Activated gamma-delta T cell treated with Interleukin-2 at 50 U/mL for 16 hours (primary cell): Measurements from ENCODE around the gene TBX10.
"Not testable (repeated sequence)": the region's sequence is repeated elsewhere in the genome, so short reads cannot be mapped to it uniquely, and the experiment has no call there.

Experiments
- DNase-seq: peaks from one replicate; pipeline ENCODE4 v3.0.0-alpha.2; 2020

The TBX10 gene

DNA sequence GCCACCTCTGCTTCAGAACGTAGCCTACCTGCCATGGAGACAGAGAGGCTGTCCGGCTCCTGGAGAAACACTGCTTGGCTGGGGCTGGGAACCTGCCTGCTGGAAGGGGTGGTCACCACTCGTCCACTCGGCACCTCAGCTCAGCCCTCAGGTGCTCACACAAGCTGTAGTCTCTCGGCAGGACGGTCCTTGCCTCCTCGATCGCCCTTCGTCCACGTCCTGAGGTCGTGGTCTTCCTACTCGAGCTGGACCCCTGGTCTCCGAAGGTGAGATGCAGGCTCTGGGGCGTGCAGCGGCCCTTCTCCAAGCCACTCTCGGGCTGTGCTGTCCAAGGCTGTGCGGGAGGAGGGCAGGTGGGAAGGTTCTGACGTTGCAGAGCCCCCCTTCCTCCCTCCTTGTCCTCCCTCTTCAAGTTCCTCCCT, at the start of gene TBX10:
Gene TBX10, minus strand, starts transcription at position 326 of the 422 bp plus-strand sequence. Its CDS starts 291 bp downstream, at position 35.
- DNase-seq = no peak

DNA sequence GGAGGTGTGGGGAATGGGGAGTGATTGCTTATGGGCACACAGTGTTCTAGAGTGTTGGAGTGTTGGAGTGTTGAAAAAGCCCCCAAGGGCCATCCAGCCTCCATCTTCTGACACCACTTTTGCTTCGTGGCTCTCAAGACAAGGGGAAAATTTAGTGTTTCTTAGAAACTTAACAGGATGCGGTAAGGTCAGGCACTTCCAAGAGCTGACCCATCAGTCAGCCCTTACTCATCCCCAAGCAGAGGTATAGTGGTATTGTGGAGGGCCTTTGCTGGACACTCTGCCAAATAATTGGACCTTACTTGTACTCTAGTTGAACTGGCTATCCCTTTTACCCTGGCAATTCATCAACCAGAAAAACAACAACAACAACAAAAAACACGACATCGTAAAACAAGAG, 49.6 kb upstream of the TBX10 start:
- no peak for DNase-seq

DNA sequence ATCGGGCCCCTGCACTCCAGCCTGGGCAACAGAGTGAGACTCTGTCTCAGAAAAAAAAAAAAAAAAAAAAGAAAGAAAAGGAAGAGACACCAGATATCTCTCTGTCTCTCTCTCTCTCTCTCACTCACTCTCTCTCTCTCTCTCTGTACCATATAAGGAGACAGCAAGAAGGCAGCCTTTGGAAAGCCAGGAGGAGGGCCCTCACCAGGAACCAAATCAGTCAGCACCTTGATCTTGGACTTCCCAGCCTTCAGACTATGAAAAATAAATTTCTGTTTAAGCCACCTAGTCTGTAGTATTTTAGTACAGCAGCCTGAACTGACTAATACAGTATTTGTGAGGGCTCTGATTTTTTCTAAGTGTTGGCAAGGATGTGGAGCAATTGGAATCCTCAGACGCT, 48.4 kb upstream of the TBX10 start:
- no peak for DNase-seq

DNA sequence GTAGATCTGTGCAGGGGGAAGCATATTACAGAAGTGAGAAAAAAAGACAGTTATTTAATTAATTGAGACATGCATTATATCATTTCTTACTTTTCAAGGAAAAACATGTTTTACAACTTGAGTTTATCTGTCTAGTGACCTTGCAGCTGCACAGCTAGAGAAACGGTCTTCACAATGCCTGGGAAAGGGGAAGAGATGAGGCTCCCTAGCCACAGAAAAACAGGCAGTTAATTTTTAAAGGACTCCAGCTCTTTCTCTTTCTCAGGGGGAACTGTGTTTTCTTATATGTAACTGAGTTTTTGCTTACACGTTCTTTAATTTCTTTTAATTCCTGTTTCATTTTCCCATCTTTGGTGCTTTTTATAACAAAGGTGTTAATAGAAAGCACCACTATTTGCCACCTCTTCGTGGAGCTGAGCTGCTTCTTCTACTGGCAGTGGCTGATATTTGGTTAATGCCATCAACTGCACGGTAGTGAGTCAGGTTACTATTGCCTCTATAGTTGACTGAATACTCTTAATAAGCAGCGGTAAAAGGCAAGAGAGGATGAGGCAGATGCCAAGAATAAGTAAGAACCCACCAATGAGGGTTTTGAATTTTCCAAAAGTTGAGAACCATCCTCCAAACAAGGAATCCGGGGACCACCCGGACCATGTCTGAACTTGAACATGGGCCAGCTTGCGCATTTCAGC, 46.2 kb upstream of the TBX10 start:
- not testable (repeated sequence) for DNase-seq

DNA sequence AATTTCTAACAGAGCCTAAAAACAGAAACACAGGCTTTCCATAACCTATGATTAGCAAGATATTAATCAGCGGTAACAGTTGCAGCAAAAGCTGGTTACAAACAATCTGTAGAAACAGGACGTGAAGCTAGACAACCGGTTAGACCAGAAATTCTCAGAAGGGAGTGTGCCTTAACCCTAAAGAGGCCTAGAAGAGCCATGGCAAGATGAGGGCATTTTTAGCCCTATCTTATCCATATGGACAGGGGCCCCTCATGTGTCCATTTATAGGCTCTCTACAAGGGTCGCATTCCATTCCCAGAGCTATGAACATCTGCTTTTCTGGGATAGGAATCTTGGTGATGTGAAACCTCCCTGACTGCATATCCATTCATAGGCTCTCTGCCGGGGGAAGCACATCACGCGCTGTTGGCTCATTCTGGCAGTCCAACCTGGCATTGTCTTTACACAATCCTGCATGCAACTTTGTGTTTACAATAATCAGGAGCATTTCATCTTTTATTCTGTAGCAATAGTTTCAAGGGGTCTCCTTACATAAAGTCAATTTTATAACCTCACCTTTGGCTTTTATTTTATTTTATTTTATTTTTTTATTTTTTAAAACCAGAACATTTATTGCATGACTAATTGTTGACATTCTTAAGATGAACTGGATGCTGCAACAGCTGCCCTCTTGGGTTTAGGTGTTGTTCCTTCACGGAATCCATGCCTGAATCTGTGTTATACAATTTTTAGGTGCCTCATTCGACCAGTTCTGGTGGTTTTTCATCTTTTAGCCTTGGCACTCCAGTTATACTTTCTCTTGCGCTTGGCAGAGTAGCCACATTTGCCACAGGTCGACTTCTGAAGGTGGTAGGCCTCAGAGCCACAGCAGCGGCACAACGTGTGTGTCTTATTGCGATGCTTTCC, 42.8 kb upstream of the TBX10 start:
- not testable (repeated sequence) for DNase-seq

DNA sequence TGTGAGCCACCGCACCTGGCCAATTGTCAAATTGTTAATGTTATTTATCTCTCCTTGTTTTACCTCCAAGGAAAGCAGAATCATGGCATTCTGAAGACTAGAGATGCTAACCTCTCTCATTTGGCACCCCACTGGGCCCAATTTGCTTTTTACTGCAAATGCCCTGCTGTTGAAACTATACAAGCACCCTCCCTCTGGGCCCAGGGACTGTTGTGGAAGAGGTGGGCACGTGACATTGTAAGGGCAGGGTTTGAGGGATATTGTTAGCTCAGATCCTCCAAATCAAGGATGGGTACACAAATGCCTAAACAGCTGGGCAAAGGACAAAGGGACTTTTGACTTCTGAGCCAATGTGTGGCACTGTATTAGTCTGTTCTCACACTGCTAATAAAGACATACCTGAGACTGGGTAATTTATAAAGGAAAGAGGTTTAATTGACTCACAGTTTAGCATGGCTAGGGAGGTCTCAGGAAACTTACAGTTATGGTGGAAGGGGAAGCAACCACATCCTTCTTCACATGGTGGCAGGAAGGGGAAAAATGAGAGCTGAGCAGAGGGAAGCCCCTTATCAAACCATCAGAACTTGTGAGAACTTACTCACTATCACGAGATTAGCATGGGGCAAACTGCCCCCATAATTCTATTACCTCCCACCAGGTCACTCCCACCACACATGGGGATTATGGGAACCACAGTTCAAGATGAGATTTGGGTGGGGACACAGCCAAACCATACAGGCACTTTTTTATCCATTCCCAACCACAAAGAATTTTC, 41.3 kb upstream of the TBX10 start:
- no peak for DNase-seq

DNA sequence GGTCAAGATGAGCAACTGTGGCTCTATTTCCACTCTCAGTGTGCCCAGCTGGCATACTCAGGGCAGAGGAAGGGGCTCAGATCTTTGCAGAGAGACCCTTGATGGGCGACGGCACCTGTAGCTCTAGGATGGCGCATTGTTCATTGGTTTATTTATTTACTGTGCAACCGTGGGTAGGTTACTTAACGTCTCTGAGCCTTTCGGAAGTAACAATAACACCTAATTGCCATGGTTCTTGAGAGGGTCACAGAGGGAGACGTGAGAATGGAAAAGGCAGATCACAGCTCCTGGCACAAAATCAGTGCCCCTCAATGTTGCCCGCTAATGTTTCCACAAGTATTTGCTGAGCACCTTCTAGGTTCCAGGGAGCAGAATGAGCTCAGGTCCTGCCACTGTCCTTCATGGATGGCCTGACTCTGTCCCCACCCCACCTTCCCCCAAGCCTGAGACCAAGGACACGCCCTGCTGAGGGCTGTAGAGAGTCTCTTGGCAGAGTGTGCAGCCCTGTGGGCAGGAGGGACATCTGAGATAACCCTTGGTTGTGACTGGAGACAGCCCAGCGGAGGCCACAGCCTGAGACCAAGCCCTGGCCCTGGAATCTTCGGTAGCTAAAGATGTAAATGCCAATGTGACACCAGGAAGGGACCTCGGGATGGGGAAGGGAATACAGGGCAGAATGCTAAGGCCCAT, 35.6 kb upstream of the TBX10 start:
- no peak for DNase-seq

DNA sequence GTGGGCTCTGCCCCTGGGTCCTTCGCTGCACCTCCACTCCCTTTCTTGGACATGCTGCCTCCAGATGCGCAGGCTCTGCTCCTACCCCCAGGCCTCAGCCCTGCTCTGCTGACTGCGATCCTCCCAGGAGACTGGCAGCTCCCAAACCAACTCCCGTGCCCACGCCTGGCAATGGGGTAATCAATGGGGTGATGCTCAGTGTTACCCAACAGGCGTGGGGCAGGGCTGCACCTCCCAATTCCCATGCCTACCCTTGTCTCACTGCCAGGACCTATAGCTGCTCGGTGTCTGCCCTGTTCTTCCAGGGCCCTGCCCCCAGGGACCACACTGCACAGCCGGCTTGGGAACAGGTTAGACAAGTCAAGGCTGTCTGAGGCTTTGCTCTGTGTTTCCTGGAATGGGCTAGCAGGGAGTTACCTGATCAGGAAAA, 34.9 kb upstream of the TBX10 start, which contains the start of gene ALDH3B2:
Gene ALDH3B2, minus strand, starts transcription at position 182 of the 430 bp plus-strand sequence. CDS start 7,688 bp downstream, outside the sequence.
- no peak for DNase-seq

DNA sequence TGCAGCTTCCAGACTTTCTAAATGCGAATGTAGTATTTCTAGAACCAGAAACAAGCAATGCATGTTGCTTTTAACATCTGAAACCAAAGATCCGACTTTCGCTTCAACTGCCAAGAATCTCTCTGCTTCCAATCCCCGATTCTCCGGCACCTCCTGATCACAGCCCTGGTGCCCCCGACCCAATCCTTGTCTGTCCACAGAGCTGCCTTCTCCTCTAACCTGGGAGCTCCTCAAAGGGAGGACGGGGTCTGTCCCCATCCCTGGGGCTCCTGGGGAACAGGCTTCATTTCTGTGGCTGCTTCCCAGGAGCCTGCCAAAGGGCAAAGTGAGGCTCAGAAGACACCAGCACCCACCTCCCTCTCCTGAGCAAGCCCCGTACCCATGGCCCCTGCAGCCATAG, 34.3 kb upstream of the TBX10 start:
- no peak for DNase-seq

DNA sequence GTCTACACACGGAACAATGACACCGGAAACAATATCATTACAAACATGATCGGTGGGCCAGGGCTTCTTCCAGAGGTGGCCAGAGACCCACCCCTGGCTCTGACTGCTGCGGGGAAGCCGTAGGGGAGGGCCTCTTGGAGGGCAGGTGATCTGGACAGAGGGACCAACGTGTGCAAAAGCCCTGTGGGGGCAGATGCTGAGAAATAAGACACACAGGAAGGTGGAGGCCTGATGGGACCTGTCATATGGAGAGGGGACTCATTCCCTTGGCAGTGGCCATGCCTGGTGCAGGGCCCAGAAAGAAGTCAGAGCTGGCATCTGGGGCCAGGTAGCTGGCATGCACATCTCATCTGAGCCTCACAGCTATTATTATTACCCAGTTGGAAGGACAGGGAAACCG, 33.8 kb upstream of the TBX10 start:
- no peak for DNase-seq

DNA sequence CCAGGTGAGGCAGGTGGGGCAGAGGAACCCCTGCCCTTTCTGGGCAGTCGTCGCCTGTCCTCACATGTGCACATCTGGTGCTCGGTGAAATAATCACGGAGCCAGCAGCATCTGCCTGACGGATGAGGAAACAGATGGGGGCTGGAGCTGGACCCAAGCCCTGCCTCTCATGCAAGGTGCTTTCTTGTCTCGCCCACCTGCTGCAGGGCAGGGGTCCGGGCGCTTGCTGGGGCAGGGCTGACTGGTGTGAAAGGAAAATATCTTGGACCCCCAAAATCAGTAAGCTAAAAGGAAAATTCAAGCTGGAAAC, 31.6 kb upstream of the TBX10 start:
- no peak for DNase-seq

DNA sequence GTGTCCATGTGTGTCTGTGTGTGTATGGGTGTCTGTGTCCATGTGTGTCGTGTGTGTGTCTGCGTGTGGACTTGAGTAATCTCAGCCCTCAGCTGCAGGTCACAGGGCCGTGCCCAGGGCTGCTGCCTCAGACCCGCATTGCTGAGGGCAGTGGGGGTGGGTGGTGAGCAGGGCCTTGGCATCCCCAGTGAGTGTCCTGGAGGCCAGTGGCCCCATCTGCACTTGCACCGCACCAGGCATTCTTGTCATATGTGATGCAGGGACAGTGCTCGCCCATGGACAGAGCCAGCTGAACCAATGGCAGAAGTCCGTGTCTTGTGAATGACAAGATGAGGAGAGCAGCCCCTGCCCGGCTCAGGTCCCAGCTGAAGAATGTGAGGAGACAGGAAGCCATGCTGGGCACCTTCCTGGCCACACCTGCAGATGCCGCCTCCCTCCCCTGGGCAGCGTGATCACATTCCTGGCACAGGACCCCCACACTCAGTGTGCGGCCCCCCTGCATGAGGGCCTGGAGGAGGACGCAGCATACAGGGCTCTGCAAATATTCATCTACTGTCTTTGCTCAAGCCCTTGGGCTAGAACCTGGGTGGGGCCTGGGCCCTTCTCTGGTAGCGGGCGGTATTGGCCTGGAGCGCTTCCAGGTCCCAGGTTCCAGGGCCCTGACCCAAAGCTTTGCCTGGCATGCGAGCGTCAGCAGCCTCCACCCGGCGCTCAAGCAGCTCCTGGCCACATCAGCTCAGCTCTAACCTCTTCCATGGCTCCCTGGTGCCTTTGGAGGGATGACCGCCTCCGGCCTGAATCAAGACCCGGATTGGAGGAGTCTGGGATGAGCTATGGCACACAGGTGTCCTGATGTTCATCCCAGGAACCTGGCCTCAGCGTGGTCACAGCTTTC, 31.0 kb upstream of the TBX10 start:
- DNase-seq = no peak

DNA sequence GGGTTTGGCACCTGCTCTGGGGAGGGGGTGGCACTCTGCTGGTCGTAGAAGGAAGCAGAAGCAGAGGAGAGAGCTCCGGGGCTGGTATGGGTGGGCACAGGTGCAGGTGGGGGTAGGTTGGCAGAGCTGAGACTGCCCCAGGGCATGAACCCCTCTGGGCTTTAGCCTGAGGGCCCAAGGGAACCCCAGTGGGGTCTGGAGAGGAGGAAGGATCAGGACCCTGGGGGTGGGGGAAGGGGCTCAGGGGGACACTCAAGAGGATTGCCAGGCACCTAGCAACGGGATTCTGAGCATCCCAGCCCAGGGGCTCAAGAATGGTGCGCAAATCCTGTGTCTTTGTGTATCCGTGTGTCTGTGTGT, 28.6 kb upstream of the TBX10 start:
- no peak for DNase-seq

DNA sequence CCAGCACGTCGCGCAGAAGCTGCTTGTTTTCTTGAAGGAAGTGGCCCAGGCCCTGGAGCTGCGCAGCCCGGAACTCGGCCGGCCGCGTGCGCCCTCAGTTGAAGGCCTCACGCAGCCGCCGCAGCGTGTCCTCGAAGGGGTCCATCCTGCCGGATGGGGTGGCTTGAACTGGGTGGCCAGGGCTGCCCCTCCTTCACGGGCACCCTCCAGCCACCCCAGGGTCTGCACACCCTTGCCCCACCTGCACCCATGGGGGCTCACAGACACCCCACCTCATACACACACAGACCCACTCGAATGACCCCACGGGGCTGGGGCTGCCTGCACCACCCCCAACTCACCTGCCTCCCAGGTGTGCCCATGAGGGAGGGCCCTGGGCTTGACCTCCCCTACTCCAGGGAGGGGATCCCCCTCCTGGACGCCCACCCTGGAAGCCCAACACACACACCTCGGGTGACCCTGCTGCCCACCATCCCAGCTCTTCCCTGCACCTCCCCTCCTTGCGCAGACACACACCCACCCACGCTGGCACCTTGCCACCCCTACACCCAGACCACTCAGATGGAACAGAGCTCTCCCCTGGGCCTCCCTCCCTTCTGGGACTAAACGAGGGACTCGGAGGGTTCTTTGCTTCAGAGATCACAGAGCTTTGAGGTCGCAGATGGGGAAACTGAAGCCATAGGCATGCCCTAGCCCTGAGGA, 28.1 kb upstream of the TBX10 start:
- no peak for DNase-seq

DNA sequence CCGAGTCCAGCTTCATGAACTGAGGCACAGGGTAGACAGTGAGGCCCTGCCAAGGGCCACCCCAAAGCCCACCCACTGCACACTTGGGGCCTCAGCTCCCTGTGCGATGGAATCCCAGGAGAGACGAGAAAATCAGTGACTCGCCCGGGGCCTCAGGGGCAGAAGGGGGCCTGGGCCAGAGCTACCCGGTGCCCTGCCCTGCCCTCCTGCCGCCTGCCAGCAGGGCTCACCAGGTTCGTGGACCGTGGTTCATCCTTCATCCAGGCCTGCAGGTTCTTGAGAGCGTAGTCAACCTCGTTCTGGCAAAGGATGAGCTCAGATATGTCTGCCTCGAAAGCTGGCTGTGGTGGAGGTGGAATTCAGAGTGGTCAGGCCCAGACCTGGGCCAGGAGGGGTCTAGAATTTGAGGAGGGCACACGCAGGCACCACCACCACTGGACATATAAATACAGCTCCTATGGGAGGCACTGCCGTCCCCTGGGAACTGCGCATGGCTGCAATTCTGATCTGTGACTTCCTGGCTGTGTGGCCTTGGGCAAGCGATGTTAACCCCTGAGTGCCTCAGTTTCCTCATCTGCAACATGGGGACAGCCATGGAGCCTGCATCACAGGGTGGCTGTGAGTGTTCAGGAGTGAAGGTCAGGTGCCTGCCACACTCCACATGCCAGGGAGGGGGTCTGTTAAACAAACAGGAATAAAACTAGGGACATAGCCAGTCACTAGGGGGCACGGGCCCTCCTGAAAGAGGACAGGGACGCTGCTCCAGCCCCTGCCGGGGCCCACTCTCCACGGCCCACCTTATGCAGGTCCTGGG, 27.3 kb upstream of the TBX10 start:
- no peak for DNase-seq

DNA sequence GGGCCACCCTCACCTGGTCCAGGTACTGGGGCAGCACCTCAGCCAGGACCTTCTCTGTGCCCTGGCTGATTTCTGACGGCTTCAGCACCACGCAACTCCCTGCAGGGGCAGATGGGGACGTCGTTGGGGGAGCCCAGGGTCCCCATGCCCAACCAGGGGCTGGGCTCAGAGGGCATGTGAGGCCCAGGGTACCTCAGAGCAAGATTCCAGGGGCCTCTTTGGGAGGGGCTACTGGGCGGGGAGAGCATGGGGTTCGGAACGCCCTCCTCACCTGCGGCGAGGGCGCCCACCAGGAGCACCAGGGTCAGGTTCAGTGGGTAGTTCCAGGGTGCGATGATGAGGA, 26.7 kb upstream of the TBX10 start:
- no peak for DNase-seq

DNA sequence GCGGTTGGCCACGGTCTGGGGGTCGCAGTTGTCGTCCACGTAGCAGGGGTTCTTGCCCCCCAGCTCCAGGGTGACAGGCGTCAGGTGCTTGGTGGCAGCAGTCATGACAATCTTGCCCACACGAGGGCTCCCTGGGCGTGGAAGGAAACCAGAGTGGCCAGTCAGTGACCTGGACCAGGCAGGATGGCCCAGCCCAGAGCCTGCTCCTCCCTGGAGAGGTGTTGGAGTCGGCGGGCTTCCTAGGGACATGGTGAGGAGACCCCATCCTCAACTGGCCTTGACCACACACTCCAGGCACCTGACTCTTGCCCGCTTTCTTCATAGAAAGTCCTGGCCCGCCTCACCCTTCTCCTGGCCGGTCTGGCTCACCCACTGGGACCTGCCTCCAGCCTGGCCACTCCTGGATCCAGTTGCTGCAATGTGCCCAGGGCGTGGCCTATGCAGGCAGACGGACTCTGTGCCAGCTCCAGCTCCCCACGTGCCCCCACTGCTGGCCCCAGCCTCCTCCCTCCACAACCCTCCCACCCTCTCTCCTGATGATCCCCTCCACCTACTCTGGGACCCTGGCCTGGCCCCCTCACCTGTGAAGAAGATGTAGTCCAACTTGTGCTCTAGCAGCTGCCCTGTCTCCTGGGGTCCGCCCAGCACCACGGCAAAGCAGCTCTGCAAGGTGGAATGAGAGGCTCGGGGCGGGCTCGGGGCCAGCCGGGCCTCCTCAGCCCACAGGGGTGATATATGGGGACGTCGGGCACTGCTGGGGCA, 26.2 kb upstream of the TBX10 start:
- no peak for DNase-seq

DNA sequence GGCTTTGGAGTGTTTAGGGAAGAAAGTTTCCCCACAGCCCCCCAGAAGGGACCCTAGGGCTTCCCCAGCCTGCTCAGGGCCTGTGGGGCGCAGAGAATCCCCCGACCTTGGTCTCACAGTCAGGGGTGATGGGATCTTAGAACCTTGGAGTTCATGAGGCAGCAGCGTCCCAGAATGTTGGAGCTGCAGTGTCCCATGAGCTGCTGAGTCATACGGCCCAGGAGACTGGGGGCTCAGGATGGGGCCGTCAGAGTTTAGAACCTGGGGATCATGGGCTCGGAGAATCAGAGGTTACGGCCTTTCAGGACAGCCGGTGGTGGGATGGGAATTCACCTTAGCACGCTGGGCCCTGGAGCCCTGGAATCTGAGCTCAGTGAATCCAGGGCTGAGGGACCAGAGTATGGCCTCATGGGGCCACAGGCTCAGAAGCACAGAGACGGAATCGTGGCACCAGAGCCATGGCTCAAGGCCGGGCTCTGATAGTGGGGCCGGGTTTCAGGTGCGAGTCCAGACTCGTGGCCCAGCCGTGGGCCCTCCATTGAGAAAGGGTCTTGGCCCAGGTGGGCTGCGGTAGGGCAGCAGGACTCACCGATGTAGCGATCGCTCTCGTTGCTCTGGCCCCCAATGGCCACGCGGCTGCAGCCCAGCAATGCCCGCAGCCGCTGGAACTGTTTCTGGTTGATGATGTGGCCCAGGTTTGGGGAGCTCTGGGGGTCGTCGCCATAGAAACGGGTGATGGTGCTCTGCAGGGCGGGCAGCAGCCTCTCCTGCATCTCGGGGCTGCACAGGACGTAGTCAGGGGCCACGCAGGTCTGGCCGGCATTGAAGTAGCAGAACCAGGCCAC, 25.4 kb upstream of the TBX10 start:
- no peak for DNase-seq

DNA sequence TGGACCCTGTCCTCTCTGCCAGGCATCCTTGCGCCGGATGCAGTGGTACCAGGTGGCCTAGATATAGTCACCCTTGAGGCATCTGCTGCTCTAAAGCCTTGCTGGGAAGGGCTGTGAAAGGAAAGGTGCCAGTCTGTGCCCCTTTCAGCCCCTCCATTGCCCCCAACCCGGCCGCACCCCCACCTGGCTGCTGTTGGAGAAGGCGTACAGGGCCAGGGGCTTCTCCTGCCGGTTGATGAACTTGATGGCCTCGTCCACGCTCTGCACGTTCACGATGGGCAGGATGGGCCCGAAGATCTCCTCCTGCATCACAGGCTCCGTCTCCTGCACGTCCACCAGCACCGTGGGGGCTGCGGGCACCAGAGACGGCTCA, 24.6 kb upstream of the TBX10 start:
- no peak for DNase-seq
